ENCODE results near the gene MORN1.

GRCh38 chr1:2360588-2361364 is 30.6 kb downstream of the MORN1 start:
- TF ChIP-seq POLR2AphosphoS5 (IDR thresholded peaks at IDR 0.05; ENCODE audit: insufficient read depth in 1 of 2, low read depth in 1 of 2) (no peak), CTCF (IDR thresholded peaks at IDR 0.05) (no peak)
